Gastroesophageal sphincter (tissue), 3 donors: ENCODE results near the gene CHDH.

Experiments used
- EP300 ChIP-seq: sonication (generic); formaldehyde crosslinking; IDR thresholded peaks from one replicate; pipeline ENCODE4 v1.6.1; 2017; ENCODE audit warnings: antibody characterized with exemption, mild to moderate bottlenecking
- POLR2A ChIP-seq, 2 donors: fragments of 450-650 bp; IDR thresholded peaks; one replicate each; pipeline ENCODE4 v1.6.1; 2017; ENCODE audit warnings: antibody characterized with exemption in 2 of 2, mild to moderate bottlenecking in 2 of 2, moderate library complexity in 1 of 2
- TF ChIP-seq, protein P1 (sequence below), 4 experiments: fragments of 200-600 bp in 2 of 4; fragments of 450-650 bp in 2 of 4; sonication (generic) in 1 of 4; IDR thresholded peaks; one replicate each; pipeline ENCODE4 v1.5.1; 2017 to 2019; ENCODE audit warnings: antibody characterized with exemption in 4 of 4, mild to moderate bottlenecking in 2 of 4, moderate library complexity in 2 of 4

DNA sequence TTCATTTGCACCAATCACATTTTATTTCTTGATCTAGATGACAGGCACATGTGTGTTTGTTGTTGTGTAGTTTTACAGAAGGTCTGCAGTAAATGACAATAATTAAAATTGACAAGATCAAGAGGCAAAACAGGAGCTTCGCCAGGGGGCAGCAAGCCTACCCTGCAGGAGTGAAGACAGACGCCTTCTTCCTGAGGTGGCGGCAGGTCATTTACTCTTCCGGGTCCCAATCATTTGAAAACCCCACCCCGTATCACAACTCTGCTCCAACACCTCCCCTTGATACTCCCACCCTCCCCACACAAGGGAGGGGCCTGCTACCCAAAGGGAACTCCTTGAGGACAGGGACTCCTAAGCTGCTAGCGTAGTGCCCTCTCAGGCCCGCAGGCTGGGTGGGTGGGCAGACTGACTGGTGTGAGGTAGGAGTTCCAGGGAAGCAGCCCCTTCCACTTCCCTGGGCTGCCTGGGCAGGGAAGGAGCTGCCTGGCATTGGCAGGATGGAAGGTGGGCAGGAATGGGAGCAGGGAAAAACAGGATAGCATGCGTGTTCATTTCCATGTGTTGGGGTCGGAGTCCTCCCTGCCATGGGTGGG is 13.1 kb downstream of the CHDH start:
- TF ChIP-seq POLR2A (IDR thresholded peaks at IDR 0.05) (no peak), EP300 (no peak)
- TF ChIP-seq, protein P1, sequence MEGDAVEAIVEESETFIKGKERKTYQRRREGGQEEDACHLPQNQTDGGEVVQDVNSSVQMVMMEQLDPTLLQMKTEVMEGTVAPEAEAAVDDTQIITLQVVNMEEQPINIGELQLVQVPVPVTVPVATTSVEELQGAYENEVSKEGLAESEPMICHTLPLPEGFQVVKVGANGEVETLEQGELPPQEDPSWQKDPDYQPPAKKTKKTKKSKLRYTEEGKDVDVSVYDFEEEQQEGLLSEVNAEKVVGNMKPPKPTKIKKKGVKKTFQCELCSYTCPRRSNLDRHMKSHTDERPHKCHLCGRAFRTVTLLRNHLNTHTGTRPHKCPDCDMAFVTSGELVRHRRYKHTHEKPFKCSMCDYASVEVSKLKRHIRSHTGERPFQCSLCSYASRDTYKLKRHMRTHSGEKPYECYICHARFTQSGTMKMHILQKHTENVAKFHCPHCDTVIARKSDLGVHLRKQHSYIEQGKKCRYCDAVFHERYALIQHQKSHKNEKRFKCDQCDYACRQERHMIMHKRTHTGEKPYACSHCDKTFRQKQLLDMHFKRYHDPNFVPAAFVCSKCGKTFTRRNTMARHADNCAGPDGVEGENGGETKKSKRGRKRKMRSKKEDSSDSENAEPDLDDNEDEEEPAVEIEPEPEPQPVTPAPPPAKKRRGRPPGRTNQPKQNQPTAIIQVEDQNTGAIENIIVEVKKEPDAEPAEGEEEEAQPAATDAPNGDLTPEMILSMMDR (IDR thresholded peaks at IDR 0.05) = no peak
